ENCODE measurements around the gene NRXN3.

The NRXN3 gene

DNA sequence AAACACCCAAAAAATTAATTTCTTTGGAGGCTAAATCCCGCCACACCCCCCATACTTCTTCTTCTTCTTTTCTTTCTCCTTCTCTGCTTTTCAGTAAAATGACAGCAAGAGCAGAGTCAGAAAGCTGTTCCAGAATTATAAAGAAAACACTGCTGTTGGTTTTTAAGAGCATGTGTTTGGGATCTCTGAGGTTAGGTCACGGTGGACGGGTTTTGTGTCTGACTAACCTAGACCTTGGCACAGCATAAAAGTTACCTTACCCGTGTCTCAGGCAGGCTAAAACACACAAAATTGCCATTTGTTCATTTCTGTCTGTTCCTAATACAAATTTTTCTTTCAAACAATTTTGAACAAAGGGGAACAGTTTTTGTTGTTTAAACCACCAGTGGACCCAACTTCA lies 540.8 kb downstream of the NRXN3 start:
- DNase-seq (ENCODE audit: low read depth in 2 of 2) = no peak

DNA sequence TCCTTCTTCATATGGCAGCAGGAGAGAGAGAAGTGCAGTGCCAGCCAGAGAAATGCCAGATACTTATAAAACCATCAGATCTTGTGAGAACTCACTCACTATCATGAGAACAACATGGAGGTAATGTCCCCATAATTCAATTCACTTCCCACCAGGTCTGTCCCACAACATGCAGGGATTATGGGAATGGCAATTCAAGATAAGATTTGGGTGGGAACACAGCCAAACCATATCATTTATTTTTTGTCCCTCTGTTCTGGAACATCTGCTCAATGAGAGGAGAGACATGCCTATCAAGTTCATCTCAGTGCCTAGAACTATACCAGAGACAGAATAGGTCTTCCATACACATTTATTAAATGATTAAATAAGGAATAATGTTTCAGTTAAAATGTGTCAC lies 543.5 kb downstream of the NRXN3 start:
- DNase-seq (ENCODE audit: low read depth in 2 of 2) = no peak

DNA sequence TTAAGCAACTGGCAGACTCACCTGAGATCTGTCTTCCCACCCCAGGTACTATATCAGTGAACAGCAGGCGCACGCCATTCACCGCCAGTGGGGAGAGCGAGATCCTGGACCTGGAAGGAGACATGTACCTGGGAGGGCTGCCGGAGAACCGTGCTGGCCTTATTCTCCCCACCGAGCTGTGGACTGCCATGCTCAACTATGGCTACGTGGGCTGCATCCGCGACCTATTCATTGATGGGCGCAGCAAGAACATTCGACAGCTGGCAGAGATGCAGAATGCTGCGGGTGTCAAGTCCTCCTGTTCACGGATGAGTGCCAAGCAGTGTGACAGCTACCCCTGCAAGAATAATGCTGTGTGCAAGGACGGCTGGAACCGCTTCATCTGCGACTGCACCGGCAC lies 544.5 kb downstream of the NRXN3 start:
- DNase-seq (ENCODE audit: low read depth in 2 of 2) = no peak

DNA sequence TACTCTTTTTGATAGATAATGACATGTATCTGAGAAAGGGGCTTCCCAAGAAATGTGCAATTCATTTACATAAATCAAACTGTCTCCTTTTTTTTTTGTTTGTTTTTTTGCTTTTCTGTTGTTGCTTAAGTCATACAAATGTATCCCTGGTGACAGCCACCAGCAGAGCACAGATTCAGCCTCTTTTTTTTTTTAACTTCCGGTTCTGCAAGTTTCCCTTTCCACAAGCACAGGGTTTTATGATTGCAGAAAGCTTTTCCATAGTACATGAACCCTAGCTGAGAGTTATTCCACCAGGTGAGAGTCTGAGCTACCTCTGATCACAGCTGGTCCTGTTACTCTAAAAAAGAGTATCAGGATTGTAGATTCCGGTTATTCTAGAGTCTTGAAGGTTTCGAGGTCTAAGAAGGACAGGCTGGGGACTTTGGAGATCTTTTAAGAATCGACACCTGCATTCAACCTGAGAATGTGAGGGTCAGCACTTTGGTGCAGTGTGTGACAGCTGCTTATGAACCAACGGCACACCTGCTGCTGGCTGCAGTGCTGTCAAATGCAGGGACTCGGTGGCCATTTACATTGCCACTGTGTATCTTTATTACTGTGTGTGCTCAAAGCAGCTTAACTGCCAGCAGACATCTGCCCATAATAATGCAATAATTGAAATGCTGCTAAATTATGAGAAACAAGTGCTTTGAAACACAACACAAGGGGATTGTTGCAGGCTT lies 551.7 kb downstream of the NRXN3 start:
- no peak for DNase-seq (ENCODE audit: low read depth in 2 of 2)

DNA sequence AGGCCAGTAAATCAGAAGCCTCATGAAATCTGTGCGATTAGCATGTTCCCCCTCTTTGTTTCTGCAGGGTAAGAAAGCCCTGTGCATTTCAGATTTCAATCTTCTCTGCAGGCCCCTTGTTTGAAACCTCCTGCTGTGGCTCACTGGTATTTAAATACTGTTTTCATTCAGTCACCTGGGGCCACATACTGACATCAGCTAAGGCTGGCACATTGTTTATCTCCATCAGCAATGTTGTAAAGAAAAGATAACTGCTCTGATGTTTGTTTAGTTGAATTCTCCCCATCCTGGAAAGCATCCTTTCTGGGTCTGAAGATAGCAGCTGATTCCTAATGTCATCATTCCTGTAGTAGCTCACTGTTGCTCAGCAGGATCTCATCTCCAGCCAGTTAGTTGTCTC lies 554.9 kb downstream of the NRXN3 start:
- no peak for DNase-seq (ENCODE audit: low read depth in 2 of 2)

DNA sequence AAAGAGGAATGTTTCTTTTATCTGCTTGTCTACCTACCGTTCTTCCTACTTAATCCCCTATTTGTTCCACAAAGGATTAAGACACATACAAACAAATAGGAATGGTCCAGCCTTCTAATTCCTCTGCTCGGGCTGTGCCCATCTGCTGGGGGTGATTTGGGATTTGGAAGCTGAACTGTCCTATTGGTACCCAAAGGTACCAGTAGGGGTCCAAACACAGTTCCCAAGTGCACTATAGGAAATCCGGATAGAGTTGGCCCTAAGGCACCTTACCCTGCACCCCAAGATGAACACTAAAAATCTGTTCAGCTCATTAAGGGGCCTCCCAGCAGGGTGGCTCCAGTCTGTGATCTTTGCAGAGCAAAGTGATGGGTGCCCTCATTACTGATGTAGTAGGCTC lies 566.9 kb downstream of the NRXN3 start:
- DNase-seq (ENCODE audit: low read depth in 2 of 2) = no peak

DNA sequence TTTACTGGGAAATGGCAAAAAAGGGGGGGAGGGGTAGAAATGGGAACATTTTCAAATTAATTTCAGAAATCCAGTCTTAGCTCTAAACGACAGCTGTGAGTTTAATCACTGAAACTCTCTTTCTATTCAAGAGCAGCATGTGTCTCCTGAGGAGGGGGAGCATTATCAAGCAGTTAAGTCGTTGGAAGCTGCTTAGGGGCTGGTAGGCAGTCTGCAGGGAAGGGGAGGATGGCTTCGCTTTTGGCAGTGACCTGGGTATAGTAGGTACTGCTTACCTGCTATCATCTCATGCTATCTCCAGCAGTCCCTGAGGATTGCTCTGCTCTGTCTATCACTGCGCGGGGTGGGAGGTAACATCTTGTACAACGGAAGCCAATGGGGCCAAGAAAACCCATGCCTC lies 567.4 kb downstream of the NRXN3 start:
- no peak for DNase-seq (ENCODE audit: low read depth in 2 of 2)

DNA sequence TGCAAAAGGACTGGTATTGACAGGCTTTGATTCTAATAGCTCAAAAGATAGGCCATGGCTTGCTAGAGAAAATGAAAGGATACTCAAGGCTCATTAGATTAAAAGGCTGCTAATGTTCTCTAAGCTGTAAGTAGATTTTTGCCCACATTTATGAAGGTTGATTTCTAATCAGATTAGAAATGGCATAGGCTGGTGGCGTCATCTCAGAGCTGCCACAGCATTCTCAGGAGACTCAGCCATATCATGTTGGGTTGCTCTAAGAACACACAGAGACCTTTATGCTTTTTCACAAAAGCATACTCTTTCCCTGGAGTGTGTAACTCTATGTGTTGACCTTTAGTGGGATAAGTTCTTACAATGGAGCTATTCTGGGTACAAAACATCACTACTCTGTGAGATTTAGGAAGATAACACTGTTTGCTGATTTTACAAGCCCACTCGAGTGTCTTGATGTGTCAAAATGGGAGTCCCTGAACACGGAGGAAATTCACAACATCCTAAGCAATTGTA lies 576.0 kb downstream of the NRXN3 start:
- DNase-seq (ENCODE audit: low read depth in 2 of 2) = no peak

DNA sequence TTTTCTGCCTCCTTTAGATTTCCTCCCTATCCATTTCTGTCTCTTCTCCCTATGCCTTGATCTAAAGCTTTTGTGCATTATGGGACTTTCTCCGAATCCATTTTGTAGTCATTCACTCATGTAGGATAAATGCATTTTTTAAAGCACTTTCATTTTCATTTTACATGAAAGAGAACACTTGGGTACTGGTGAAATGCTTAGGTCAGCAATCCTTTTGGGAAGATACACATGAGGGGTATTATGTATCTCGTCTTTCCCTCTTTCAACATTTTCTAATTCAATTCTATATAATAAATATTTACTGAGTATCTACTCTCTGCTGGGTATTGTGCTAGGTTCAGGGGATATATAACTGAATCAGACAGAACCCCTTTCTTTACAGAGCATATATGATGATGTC lies 577.6 kb downstream of the NRXN3 start:
- no peak for DNase-seq (ENCODE audit: low read depth in 2 of 2)

DNA sequence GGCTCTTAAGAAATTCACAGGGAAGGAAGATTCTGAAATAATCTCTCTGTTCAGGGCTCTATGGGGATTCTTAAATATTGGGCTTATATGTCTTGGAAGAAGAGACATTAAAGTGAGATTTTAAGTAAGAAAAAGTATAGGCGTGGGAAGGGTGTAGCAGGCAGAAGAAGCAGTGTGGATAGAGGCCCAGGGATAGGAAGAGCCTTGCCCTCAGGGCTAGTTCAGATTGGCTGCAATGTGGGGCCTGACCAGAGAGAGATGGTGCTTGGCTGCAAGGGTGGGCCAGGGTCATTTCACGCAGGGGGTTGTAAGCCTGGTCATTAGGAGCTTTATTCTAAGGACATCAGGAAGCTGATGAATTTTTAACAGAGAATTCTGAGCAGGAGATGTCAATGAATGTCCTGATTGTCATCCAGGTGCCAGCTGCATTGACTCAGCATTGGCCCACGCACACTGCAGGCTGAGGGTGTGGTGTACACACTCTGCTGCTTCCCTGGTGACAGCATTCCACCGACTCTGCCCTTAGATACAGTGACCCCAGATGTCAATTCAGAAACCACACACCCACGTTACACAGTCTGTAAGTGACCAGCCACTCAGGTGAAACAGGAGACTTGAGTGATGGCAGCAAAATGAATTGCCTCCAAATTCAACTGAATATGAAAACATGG lies 582.5 kb downstream of the NRXN3 start:
- no peak for DNase-seq (ENCODE audit: low read depth in 2 of 2)

DNA sequence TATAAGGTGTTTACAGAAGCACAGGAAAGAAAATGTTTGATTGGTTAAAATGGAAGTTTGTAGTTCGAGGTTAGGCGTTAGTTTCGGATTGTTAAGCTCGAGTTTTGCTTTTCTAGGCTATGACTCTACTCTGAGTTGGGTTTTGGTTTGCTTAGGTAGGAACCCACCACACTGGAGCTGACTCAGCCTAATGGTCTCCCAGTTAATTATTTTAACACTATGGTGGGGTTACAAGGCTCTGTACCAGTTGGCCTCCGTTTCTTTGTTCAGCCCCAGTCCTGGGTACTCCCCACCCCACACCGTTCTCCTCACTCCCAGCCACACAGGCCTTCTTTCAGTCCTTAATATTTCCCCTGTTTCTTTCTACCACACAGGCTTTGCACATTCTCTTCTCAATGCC lies 583.9 kb downstream of the NRXN3 start:
- DNase-seq (ENCODE audit: low read depth in 2 of 2) = no peak

DNA sequence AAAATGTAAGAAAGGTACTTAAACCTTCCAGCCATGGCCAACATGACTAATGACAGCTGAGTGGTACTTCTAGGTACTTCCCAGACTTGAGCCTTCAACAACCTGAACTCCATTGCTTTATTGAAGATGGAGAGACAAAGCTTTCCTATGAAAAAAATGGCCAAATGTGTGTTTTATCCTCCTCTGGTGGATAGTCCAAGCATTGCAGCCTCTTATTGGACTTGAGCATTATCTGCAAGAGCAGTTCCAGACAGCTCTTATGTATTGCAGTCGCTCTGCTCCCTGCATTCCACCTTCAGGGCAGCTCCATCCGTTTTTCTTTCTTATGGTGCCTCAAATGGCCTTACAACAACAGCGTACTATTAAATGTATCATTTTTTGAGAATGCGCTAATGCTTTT lies 588.2 kb downstream of the NRXN3 start:
- DNase-seq (ENCODE audit: low read depth in 2 of 2) = no peak

DNA sequence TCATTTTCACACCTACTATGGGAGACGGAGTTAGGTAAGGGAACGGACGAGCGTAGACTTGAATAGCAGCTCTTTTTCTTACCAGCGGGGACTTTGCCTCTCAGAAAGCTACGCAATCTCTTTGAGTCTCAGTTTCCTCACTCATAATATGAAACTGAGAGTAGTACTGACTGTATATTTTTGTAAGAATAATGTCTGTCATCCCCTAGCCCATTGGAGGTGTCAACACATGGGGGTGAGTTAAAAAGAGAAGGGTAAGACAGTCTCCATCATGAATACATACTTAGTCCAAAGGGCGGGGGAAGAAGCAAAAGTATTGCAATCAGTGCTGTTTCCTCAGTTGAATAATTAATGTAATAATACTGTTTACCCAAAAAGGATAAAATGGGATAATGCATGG lies 592.2 kb downstream of the NRXN3 start:
- no peak for DNase-seq (ENCODE audit: low read depth in 2 of 2)

DNA sequence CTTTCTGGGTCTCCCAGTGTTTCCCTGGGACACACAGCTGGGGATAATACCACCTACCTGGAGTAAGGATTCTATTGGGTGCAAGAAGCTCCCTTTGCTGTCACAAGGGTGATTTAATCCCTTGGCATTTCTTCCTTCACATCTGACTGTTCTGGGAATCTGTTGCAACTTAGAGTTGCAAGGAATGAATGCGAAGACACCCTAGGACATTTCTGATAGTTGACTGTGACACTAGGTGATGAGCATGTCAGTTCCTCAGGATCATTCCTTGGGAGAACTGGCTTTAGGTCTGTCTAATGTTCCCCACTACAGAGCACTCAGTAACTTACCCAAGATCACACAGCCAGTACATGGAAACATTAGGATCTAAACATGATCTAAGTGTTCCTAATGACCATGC lies 593.6 kb downstream of the NRXN3 start:
- DNase-seq (ENCODE audit: low read depth in 2 of 2) = no peak

DNA sequence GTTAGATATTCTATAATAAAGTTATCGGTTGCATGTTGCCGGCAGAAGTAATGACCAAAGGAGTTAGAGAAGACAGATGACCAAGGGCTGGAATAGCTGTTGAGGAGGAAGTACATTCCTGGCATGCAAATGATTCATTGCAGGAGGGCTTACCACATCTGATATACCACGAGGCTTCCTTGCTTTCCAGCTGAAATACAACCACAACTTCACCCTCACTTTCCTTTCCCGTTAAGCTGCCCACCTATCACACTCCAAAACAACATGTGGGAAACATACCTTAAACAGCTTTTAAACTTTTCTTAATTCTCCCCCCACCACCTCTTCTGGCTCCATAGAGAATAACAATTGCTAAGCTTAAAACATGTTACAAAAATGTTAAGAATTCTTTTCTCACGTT lies 594.1 kb downstream of the NRXN3 start:
- DNase-seq (ENCODE audit: low read depth in 2 of 2) = no peak

DNA sequence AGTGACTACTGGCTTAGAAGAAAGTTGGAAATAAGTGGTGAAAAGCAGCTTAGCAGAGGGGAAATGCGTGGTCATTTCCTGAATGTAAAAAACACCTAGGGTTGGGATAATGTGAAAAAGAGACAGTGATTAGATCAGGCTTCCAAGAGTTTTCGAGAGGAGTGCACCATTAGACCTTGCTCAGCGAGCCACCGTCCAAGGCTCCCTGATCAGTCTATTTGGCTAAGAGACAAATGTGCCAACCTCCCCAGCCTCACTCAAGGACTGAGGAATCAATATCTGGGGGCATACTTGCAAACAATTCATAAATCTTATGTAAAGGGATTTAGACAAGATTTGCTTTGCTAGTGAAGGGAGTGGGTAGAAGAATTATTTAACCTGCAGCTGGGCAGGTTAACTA lies 594.5 kb downstream of the NRXN3 start:
- DNase-seq (ENCODE audit: low read depth in 2 of 2) = no peak

DNA sequence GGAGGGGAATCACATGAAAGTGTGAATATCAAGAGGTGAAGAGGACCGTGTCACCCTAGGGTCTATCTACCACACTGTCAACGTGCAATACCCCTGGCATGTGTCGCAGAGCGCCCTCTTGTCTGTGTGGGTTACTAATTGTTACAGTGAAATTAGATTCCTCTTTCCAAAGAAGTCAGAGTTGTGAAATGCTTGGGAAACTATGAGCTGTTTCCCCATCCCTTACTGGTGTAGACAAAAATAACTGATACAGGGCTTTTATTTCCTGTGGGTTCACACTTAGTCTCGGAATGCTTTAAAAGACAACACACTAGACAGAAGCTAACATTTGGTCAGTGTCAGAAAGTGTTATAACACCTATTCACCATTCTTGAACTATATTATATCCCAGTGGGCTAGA lies 597.3 kb downstream of the NRXN3 start:
- no peak for DNase-seq (ENCODE audit: low read depth in 2 of 2)

DNA sequence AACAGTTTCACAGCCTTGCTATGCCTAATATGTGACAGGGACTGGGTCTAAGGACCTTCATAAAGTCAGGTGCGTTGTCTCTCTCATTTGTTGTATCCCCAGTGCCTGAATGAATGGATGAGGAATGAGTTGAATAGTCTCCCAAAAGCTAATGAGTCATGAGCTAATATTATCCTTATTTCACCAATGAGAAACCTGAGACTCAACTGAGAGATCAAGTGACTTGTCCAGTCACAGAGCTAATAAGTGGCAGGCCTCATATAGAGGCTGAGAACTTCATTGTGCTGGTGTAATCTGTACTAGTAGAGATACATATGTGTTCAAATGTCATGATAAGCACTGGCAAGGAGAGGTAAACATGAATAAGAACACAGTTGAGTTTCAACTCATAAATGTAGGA lies 612.4 kb downstream of the NRXN3 start:
- no peak for DNase-seq (ENCODE audit: low read depth in 2 of 2)

DNA sequence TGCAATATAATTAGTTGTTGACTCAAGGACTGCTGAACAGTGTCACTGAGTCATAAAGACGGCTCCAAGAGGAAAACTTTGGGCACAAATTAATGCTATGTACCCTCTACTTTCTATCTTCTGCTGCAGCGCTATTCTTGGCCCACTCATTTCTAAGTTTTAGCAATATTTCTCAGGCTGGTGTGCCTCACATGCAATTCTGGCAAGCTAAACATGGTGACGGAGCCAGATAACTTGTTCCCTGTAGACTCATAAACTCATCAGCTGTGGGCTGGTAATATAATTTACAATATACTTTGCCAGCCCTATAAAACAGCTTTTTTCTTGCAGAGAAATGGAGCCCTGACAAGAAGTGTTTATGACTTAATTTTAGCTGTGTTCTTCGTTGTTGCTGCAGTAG lies 615.1 kb downstream of the NRXN3 start:
- DNase-seq (ENCODE audit: low read depth in 2 of 2) = no peak

DNA sequence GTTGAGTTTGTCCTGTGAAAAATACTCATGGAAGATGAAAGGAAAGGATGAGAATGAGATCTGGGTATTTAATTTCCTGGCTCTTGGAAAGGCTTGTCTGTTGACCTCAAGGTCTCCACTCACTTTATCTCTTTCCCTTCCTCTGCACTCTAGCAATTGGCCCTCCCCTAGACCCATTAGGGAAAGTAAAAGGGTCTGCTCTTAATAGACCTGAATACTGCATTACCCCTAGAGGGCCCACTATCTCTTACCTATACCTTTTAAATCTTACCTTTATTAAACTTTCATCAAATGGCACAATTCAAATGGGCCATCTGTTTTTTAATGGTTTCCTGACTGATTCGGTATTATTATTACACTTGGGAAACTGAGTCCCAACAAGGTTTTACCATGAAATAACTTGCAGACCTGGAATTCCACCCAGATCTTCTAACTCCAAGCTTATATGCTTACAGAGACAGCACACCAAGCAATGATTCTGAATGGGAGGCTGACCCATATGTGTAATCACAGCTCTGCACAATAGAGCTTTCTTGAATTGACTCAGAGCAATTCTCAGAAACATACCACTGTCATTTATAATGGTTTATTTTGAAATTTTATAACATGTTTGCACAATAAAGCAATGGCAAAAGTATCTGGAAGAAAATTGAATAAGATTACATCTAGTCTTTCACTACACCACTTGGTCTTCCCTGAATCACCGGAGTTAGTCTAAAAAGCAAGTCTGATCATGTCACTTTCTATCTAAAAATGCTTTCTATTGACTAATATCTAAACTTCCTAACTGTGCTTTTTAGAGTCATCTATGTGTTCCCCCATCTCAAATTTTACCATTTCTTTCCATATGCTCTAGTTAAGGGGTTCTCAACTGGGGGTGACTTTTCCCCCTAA lies 618.5 kb downstream of the NRXN3 start:
- no peak for DNase-seq (ENCODE audit: low read depth in 2 of 2)

DNA sequence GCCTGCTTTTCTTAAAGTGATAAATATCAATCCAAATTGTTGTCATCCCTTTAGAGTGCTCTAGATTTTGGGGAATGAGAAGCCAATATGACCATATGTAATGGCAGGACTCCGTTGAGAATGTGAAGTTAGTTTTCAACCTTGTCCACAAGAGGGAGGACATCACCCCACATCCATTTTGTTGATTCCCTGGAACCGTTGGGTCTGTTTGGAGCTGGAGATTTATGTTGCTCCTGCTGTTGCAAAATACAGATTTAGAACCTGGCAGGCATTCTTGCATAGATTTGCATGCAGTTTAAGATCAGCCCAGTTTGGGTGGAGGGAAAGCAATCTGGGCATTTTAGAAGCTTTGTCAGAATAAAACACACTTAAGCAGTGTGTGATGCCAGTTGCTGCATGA lies 620.1 kb downstream of the NRXN3 start:
- no peak for DNase-seq (ENCODE audit: low read depth in 2 of 2)

DNA sequence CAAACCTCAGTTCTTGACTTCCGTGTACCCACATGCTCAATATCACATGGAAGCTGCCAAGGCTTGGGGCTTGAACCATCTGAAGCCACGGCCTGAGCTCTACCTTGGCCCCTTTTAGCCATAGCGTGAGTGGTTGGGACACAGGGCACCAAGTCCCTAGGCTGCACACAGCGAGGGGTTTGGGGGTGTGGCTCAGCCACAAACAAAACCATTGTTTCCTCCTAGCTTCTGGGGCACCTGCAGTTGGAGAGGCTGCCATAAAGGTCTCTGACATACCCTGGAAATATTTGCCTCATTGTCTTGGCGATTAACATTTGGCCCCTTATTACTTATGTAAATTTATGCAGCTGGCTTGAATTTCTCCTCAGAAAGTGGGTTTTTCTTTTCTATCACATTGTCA lies 628.6 kb downstream of the NRXN3 start:
- DNase-seq (ENCODE audit: low read depth in 2 of 2) = no peak

DNA sequence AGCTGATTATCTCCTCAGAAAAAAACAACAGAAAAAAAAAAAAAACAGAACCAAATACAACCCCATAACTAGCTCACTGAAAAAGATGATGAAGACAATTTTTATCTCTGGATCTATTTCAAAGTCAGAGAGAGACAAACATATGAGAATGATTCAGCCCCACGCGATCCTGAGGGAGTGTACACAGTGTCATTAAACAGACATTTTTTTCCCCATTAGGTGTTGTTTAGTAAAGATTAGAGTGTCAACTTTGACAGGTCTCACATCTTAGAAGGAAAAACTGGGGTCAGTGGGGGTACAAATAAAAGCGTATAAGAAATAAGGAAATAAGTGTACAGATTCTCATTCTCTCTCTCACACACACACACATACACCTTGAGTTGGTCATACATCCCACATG lies 635.4 kb downstream of the NRXN3 start:
- no peak for DNase-seq (ENCODE audit: low read depth in 2 of 2)
